CD14-positive monocyte (primary cell): ENCODE results near the gene MTF1. TPM values are rescaled to one million over a fixed set of nuclear protein-coding genes. Genes with fewer than 3 reads are reported as not detected.

Source experiments
- DNase-seq, 3 donors: peaks; one replicate each; pipeline ENCODE4 v3.0.0-alpha.2; 2011 to 2022
- H2AFZ ChIP-seq: 2 replicates; pipeline ENCODE4 v1.6.0; 2012; ENCODE audit warnings: mild to moderate bottlenecking, low read depth, low read length, inconsistent platforms; ENCODE audit not compliant: insufficient read depth, poor library complexity, severe bottlenecking
- H3K27ac ChIP-seq, 2 donors: 1 replicate in 1 of 2; 2 replicates in 1 of 2; pipeline ENCODE4 v1.5.1; 2012 to 2013; ENCODE audit warnings: low read length in 2 of 2, control low read depth in 1 of 2, inconsistent platforms in 1 of 2, low read depth in 1 of 2, mild to moderate bottlenecking in 1 of 2
- H3K27me3 ChIP-seq, 2 donors: one replicate each; pipeline versions ENCODE4 v1.6.0 to v1.6.1; 2011 to 2013; ENCODE audit warnings: low read length in 2 of 2; ENCODE audit not compliant: control insufficient read depth in 2 of 2, insufficient read depth in 2 of 2
- H3K36me3 ChIP-seq, 2 donors: replicated peaks in 1 of 2; 1 replicate in 1 of 2; 2 replicates in 1 of 2; pipeline versions ENCODE4 v1.5.1 to v1.6.1; 2012 to 2013; ENCODE audit warnings: low read length in 2 of 2, control low read depth in 1 of 2, inconsistent platforms in 1 of 2, mild to moderate bottlenecking in 1 of 2; ENCODE audit not compliant: insufficient read depth in 2 of 2, control insufficient read depth in 1 of 2
- H3K4me1 ChIP-seq, 2 donors: 1 replicate in 1 of 2; 2 replicates in 1 of 2; pipeline versions ENCODE4 v1.5.1 to v1.6.1; 2012 to 2013; ENCODE audit warnings: low read length in 2 of 2, control low read depth in 1 of 2, inconsistent platforms in 1 of 2, mild to moderate bottlenecking in 1 of 2, moderate library complexity in 1 of 2; ENCODE audit not compliant: insufficient read depth in 2 of 2, control insufficient read depth in 1 of 2
- H3K4me2 ChIP-seq: replicated peaks from 2 replicates; pipeline ENCODE3; 2012; ENCODE audit warnings: low read length, moderate library complexity, mild to moderate bottlenecking; ENCODE audit not compliant: poor library complexity, severe bottlenecking; ENCODE audit errors: extremely low read depth
- H3K4me3 ChIP-seq, 3 experiments: fragments of 200-600 bp in 1 of 3; sonication (generic) in 1 of 3; replicated peaks in 1 of 3; 1 replicate in 2 of 3; 2 replicates in 1 of 3; pipeline ENCODE4 v1.5.1; 2011 to 2013; ENCODE audit warnings: low read length in 3 of 3, mild to moderate bottlenecking in 3 of 3, control low read depth in 2 of 3, low read depth in 2 of 3, inconsistent platforms in 1 of 3, moderate library complexity in 1 of 3
- H3K79me2 ChIP-seq: 2 replicates; pipeline ENCODE4 v1.6.0; 2012; ENCODE audit warnings: mild to moderate bottlenecking, control low read depth, inconsistent platforms, low read length, moderate library complexity; ENCODE audit not compliant: insufficient read depth
- H3K9ac ChIP-seq: 2 replicates; pipeline ENCODE4 v1.6.0; 2017; ENCODE audit warnings: low read length, mild to moderate bottlenecking; ENCODE audit not compliant: insufficient read depth, poor library complexity, severe bottlenecking
- H3K9me3 ChIP-seq, 2 donors: replicated peaks in 1 of 2; 1 replicate in 1 of 2; 2 replicates in 1 of 2; pipeline versions ENCODE4 v1.5.1 to v1.6.1; 2012 to 2013; ENCODE audit warnings: low read length in 2 of 2, control low read depth in 1 of 2; ENCODE audit not compliant: control insufficient read depth in 1 of 2, insufficient read depth in 1 of 2
- H4K20me1 ChIP-seq: 2 replicates; pipeline ENCODE4 v1.6.0; 2012; ENCODE audit warnings: mild to moderate bottlenecking, low read length, control low read depth, moderate library complexity; ENCODE audit not compliant: insufficient read depth
- H3K27ac Mint-ChIP-seq, 7 donors: one replicate each; pipeline ENCODE4 v1.8.0; 2020; ENCODE audit warnings: mild to moderate bottlenecking in 7 of 7, mixed read lengths in 7 of 7, moderate library complexity in 6 of 7, inconsistent platforms in 2 of 7
- H3K27me3 Mint-ChIP-seq, 3 donors: one replicate each; pipeline ENCODE4 v1.8.0; 2021 to 2022; ENCODE audit warnings: low read depth in 3 of 3, mild to moderate bottlenecking in 3 of 3, mixed read lengths in 3 of 3, moderate library complexity in 3 of 3, inconsistent platforms in 1 of 3
- H3K36me3 Mint-ChIP-seq, 2 donors: one replicate each; pipeline ENCODE4 v1.8.0; 2020; ENCODE audit warnings: mixed read lengths in 2 of 2, inconsistent platforms in 1 of 2, mild to moderate bottlenecking in 1 of 2
- H3K4me1 Mint-ChIP-seq: one replicate; pipeline ENCODE4 v1.8.0; 2020; ENCODE audit warnings: mild to moderate bottlenecking, mixed read lengths
- H3K4me3 Mint-ChIP-seq, 2 donors: one replicate each; pipeline ENCODE4 v1.8.0; 2020; ENCODE audit warnings: mild to moderate bottlenecking in 2 of 2, mixed read lengths in 2 of 2, moderate library complexity in 1 of 2
- H3K9me3 Mint-ChIP-seq, 7 donors: one replicate each; pipeline ENCODE4 v1.8.0; 2020 to 2022; ENCODE audit warnings: mixed read lengths in 7 of 7, mild to moderate bottlenecking in 6 of 7, moderate library complexity in 6 of 7, inconsistent platforms in 2 of 7
- CTCF ChIP-seq: fragments of 200-600 bp; IDR thresholded peaks from one replicate; pipeline ENCODE4 v1.8.0; 2022; ENCODE audit warnings: antibody characterized with exemption, mild to moderate bottlenecking
- WGBS: methylation state at CpG from one replicate; pipeline ENCODE4 v1.1.5; 2013; ENCODE audit warnings: missing lambda C conversion rate; ENCODE audit not compliant: insufficient coverage; 5-methylcytosine and 5-hydroxymethylcytosine counted together
- intact Hi-C, 2 donors: fragments of 100-400 bp; cut with micrococcal nuclease; formaldehyde crosslinking; loops; one replicate each; pipeline versions ENCODE4 v1.15.0 to v1.15.1; 2023
- polyA plus RNA-seq, 3 donors: library from polyadenylated mRNA; depleted of rRNA in 1 of 3; unstranded in 2 of 3; stranded (reverse) in 1 of 3; fragments of 300-500 nt in 2 of 3; fragments of >200 nt in 1 of 3; fragmentation: Illumina TruSeq in 2 of 3; gene quantifications; 1 replicate in 2 of 3; 2 replicates in 1 of 3; pipeline ENCODE4 v1.2.3, GENCODE V29; 2012 to 2021

MTF1 gene
- polyA plus RNA-seq, 3 donors = 17.1 to 41.0 (median 29.6) TPM

GRCh38 chr1:37860346-37860666 lies 914 bp upstream of the MTF1 start:
- Histone ChIP-seq H3K36me3 (peaks cover 36 to 56% of the 10 kb centered on the region in 2 donors), H3K4me1 (peaks cover 39 to 48% of the 10 kb centered on the region in 2 donors), H3K27ac (peak overlapping the region; percentile 88 to 99), H3K27me3 (no peaks in the 10 kb centered on the region), H3K4me3 (peak overlapping the region in 2 of 3 experiments; percentile 74 to 97), H3K9ac (peak overlapping the region; percentile 96), H3K79me2 (peaks cover 42% of the 10 kb centered on the region), H4K20me1 (peaks cover 6% of the 10 kb centered on the region), H3K9me3 (no peaks in the 10 kb centered on the region), H3K4me2 (peak overlapping the region; percentile 83), H2AFZ (peak overlapping the region; percentile 75)
- H3K27ac Mint-ChIP-seq = peak overlapping the region in 6 of 7 donors; percentile 97 to 99 (median 98)
- peaks cover 38% of the 10 kb centered on the region for H3K4me1 Mint-ChIP-seq
- H3K27me3 Mint-ChIP-seq = no peaks in the 10 kb centered on the region
- H3K36me3 Mint-ChIP-seq = peaks cover 38 to 68% of the 10 kb centered on the region in 2 donors
- DNase-seq = no peak
- intact Hi-C loops = loop anchor here in 1 of 2 donors (1.0 to 2.0 kb wide), 3 partner anchors 30 to 168 kb away; partner anchors contain the start of genes C1orf122 and CDCA8
- H3K9me3 Mint-ChIP-seq = no peaks in the 10 kb centered on the region
- peak; percentile 60 for TF ChIP-seq CTCF
- peak overlapping the region; percentile 95 for H3K4me3 Mint-ChIP-seq
- WGBS = 24% methylated on average over 4 of the region's 5 CpGs

- peaks cover 36 to 68% of the 10 kb centered on the region in 2 donors for H3K36me3 Mint-ChIP-seq
- Histone ChIP-seq H3K9ac (peak overlapping the region; percentile 96), H2AFZ (peak overlapping the region; percentile 75), H4K20me1 (peaks cover 10% of the 10 kb centered on the region), H3K9me3 (no peaks in the 10 kb centered on the region), H3K27me3 (no peaks in the 10 kb centered on the region), H3K36me3 (peaks cover 26 to 56% of the 10 kb centered on the region in 2 donors), H3K4me2 (peak overlapping the region; percentile 83), H3K4me1 (peaks cover 52 to 61% of the 10 kb centered on the region in 2 donors), H3K27ac (peak overlapping the region; percentile 88 to 99), H3K79me2 (peaks cover 55% of the 10 kb centered on the region), H3K4me3 (peak overlapping the region; percentile 74 to 97 (median 95))
- H3K27ac Mint-ChIP-seq = peak overlapping the region; percentile 97 to 99 (median 98)
- H3K4me3 Mint-ChIP-seq = peak overlapping the region; percentile 95
- H3K4me1 Mint-ChIP-seq = peaks cover 51% of the 10 kb centered on the region
- intact Hi-C loops = loop anchor here (2.0 to 10.0 kb wide), 3 partner anchors 50 to 264 kb away; partner anchors contain the start of genes CDCA8 (in 1 of the 2), GNL2 (in 1 of the 2) and YRDC (in 1 of the 2)
- TF ChIP-seq CTCF = no peak
- no peaks in the 10 kb centered on the region for H3K9me3 Mint-ChIP-seq
- H3K27me3 Mint-ChIP-seq = no peaks in the 10 kb centered on the region
- peak in 2 of 3 donors; percentile 16 to 57 for DNase-seq
- 0% methylated on average over 20 of the region's 21 CpGs for WGBS
Measured at GRCh38 chr1:37858931-37859506, 373 bp downstream of the MTF1 start.
